ENCODE results near the gene PIGN.

DNA sequence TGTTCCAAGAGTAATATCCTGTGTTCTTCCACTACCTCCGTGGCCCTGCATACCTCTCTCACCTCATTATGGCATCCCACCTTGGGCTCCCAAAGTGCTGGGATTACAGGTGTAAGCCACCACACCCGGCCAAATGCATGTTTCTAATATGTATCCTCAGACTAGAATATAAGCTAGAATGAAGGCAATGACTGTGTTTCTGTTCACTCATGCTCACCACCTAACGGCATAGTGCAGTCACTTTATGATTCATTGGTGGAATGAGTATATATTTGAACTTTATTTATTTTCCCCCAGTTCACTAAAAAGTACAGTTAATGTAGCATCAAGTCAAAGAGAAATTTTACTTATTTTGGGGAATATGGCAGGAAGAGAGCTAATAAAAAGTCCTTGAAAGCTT is 11.3 kb downstream of the PIGN start:
- TF ChIP-seq, protein P1, sequence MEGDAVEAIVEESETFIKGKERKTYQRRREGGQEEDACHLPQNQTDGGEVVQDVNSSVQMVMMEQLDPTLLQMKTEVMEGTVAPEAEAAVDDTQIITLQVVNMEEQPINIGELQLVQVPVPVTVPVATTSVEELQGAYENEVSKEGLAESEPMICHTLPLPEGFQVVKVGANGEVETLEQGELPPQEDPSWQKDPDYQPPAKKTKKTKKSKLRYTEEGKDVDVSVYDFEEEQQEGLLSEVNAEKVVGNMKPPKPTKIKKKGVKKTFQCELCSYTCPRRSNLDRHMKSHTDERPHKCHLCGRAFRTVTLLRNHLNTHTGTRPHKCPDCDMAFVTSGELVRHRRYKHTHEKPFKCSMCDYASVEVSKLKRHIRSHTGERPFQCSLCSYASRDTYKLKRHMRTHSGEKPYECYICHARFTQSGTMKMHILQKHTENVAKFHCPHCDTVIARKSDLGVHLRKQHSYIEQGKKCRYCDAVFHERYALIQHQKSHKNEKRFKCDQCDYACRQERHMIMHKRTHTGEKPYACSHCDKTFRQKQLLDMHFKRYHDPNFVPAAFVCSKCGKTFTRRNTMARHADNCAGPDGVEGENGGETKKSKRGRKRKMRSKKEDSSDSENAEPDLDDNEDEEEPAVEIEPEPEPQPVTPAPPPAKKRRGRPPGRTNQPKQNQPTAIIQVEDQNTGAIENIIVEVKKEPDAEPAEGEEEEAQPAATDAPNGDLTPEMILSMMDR (IDR thresholded peaks at IDR 0.05; ENCODE audit: borderline replicate concordance, extremely low read depth, low read length, poor library complexity, severe bottlenecking), result no peak
- TF ChIP-seq EZH2 (IDR thresholded peaks at IDR 0.05; ENCODE audit: borderline replicate concordance, low read depth, low read length, severe bottlenecking), result no peak
